Adrenal gland (tissue), 12 donors: ENCODE data around the gene IL10RB. TPM values are rescaled to one million over a fixed set of nuclear protein-coding genes. Genes with fewer than 3 reads are reported as not detected.
"Not testable (repeated sequence)": the region's sequence is repeated elsewhere in the genome, so short reads cannot be mapped to it uniquely, and the experiment has no call there.

ENCODE experiments used
- DNase-seq, 7 donors: peaks; one replicate each; pipeline ENCODE4 v3.0.0-alpha.2; 2019 to 2020
- H3K27ac ChIP-seq, 5 donors: fragments of 200-600 bp; sonication (generic) in 4 of 5; 1 replicate in 3 of 5; 2 replicates in 2 of 5; pipeline versions ENCODE4 v1.5.1 to v1.8.0; 2016 to 2020; ENCODE audit warnings: mild to moderate bottlenecking in 1 of 5
- H3K27me3 ChIP-seq: fragments of 200-600 bp; 2 replicates; pipeline ENCODE4 v1.8.0; 2021
- H3K36me3 ChIP-seq, 2 donors: fragments of 200-600 bp; replicated peaks in 1 of 2; 1 replicate in 1 of 2; 2 replicates in 1 of 2; pipeline versions ENCODE4 v1.5.1 to v1.8.0; 2018 to 2022
- H3K4me1 ChIP-seq, 2 donors: fragments of 200-600 bp; replicated peaks in 1 of 2; 1 replicate in 1 of 2; 2 replicates in 1 of 2; pipeline versions ENCODE4 v1.5.1 to v1.8.0; 2018 to 2021
- H3K4me3 ChIP-seq, 4 donors: fragments of 200-600 bp; sonication (generic) in 3 of 4; one replicate each; pipeline ENCODE4 v1.5.1; 2016 to 2018
- H3K9me3 ChIP-seq, 3 donors: fragments of 200-600 bp; sonication (generic) in 1 of 3; replicated peaks in 1 of 3; 1 replicate in 2 of 3; 2 replicates in 1 of 3; pipeline versions ENCODE4 v1.5.1 to v1.8.0; 2016 to 2021
- POLR2A ChIP-seq, 2 donors: fragments of 450-650 bp; IDR thresholded peaks; one replicate each; pipeline ENCODE4 v1.6.1; 2017; ENCODE audit warnings: antibody characterized with exemption in 2 of 2, mild to moderate bottlenecking in 2 of 2, moderate library complexity in 1 of 2
- WGBS, 4 donors: extraction: QIAGEN DNeasy Blood & Tissue Kit in 2 of 4; methylation state at CpG; one replicate each; pipeline versions ENCODE4 v1.1.5 to v1.1.7; 2013 to 2017; 5-methylcytosine and 5-hydroxymethylcytosine counted together
- intact Hi-C, 2 donors: fragments of 100-400 bp; cut with DNase I; formaldehyde crosslinking; loops; one replicate each; pipeline versions ENCODE4 v1.14.1 to v1.15.0; 2022 to 2023
- polyA plus RNA-seq, 3 donors: library from polyadenylated mRNA; stranded (reverse); fragments of 200-250 nt in 2 of 3; fragments of 350-450 nt in 1 of 3; fragmentation: Illumina TruSeq in 1 of 3; extraction: RNeasy Lipid Tissue Mini Kit (QIAGEN cat#74804) in 1 of 3; gene quantifications; one replicate each; pipeline ENCODE4 v1.2.3, GENCODE V29; 2013 to 2014
- total RNA-seq, 9 donors: library from RNA; depleted of rRNA in 4 of 9; stranded (reverse); fragments of >200 nt in 4 of 9; fragments of 120-200 nt in 1 of 9; fragmentation: NEBNext Ultra II Directional in 1 of 9; extraction: Animal tissue kit (Norgen Biotek cat#: 25700) in 1 of 9; gene quantifications; one replicate each; pipeline versions ENCODE4 v1.1.0 to v1.2.4, GENCODE V29; 2013 to 2023
- TF ChIP-seq, protein P1 (sequence below), 6 experiments: fragments of 450-650 bp in 4 of 6; fragments of 200-600 bp in 2 of 6; sonication (generic) in 1 of 6; IDR thresholded peaks; 1 replicate in 5 of 6; 2 replicates in 1 of 6; pipeline versions ENCODE4 v1.5.1 to v1.8.0; 2016 to 2021; ENCODE audit warnings: antibody characterized with exemption in 6 of 6, mild to moderate bottlenecking in 2 of 6, moderate library complexity in 1 of 6
- donor health status: healthy with polysubstance abuse.
- donor health status: Bipolar disorder and iron deficiency.
- donor health status: DM: yes; HTN: yes; CAD: no.
- donor health status: DM: no; HTN: no; CAD: no.
- donor health status: DM: no; HTN: no; CAD: no.
- donor health status: DM: yes; HTN: yes; CAD: no.

Gene IL10RB
- total and polyA plus RNA-seq, 12 donors, result 14.7 to 55.0 (median 26.9) TPM

DNA sequence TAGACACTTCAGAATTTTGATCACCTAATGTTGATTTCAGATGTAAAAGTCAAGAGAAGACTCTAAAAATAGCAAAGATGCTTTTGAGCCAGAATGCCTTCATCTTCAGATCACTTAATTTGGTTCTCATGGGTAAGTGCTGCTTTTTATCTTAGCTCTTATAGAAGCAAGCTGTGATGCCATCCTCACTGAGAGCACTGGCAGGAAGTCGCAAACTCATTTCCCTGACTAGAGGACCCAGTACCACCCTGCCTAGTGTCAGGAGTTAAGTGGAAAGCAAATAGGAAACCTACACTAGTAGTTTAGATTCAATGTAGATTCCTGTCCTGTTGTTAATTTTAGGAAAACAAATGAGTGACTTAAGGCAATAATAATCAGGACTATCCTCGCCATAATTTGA, 24.3 kb upstream of the IL10RB start:
- H3K4me1 ChIP-seq, result peaks cover 0 to 13% of the 10 kb centered on the region in 2 donors
- intact Hi-C loops, result no loop called here
- DNase-seq, result no peak

DNA sequence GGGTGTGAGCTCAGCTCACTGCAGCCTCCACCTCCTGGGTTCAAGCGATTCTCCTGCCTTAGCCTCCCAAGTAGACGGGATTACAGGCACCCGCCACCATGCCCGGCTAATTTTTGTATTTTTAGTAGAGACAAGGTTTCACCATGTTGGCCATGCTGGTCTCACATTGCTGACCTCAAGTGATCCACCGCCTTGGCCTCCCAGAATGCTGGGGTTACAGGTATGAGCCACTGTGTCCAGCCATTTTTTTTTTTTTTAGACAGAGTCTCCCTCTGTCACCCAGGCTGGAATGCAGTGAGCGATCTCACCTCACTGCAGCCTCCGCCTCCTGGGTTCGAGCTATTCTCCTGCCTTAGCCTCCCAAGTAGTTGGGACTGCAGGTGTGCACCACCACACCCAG, 23.3 kb upstream of the IL10RB start:
- Histone ChIP-seq H3K4me1 (peaks cover 0 to 13% of the 10 kb centered on the region in 2 donors), H3K36me3 (peaks cover 0 to 30% of the 10 kb centered on the region in 2 donors)
- H3K27me3 ChIP-seq, H3K27ac ChIP-seq, DNase-seq, intact Hi-C loops, H3K4me3 ChIP-seq, H3K9me3 ChIP-seq: not testable (repeated sequence)
- 95 to 98% (median 96%) methylated on average over 8 of the region's 8 CpGs for WGBS, 4 donors

More for the DNA sequence above, 24.3 kb upstream of the IL10RB start:
- peaks cover 0 to 20% of the 10 kb centered on the region in 2 donors for H3K36me3 ChIP-seq
- TF ChIP-seq, protein P1, sequence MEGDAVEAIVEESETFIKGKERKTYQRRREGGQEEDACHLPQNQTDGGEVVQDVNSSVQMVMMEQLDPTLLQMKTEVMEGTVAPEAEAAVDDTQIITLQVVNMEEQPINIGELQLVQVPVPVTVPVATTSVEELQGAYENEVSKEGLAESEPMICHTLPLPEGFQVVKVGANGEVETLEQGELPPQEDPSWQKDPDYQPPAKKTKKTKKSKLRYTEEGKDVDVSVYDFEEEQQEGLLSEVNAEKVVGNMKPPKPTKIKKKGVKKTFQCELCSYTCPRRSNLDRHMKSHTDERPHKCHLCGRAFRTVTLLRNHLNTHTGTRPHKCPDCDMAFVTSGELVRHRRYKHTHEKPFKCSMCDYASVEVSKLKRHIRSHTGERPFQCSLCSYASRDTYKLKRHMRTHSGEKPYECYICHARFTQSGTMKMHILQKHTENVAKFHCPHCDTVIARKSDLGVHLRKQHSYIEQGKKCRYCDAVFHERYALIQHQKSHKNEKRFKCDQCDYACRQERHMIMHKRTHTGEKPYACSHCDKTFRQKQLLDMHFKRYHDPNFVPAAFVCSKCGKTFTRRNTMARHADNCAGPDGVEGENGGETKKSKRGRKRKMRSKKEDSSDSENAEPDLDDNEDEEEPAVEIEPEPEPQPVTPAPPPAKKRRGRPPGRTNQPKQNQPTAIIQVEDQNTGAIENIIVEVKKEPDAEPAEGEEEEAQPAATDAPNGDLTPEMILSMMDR (IDR thresholded peaks at IDR 0.05), result no peak
- no peak for TF ChIP-seq POLR2A (IDR thresholded peaks at IDR 0.05)
- no peak overlapping the region for H3K27ac ChIP-seq
- 88 to 100% (median 94%) methylated on average over 2 of the region's 2 CpGs for WGBS, 4 donors
- H3K9me3 ChIP-seq, result no peaks in the 10 kb centered on the region
- H3K4me3 ChIP-seq, result no peak overlapping the region
- no peaks in the 10 kb centered on the region for H3K27me3 ChIP-seq

- Histone ChIP-seq H3K36me3 (peaks cover 0 to 42% of the 10 kb centered on the region in 2 donors), H3K9me3 (no peaks in the 10 kb centered on the region), H3K27ac (peak overlapping the region in 1 of 5 donors; percentile 34), H3K27me3 (no peaks in the 10 kb centered on the region), H3K4me3 (no peak overlapping the region), H3K4me1 (peaks cover 0 to 6% of the 10 kb centered on the region in 2 donors)
- 62 to 73% (median 68%) methylated on average over 6 of the region's 6 CpGs for WGBS, 4 donors
- DNase-seq, result no peak
- no peak for TF ChIP-seq POLR2A (IDR thresholded peaks at IDR 0.05)
- TF ChIP-seq, protein P1 (IDR thresholded peaks at IDR 0.05), result no peak
- intact Hi-C loops, result no loop called here
Measured at GRCh38 chr21:33244082-33244778, 21.9 kb upstream of the IL10RB start.

DNA sequence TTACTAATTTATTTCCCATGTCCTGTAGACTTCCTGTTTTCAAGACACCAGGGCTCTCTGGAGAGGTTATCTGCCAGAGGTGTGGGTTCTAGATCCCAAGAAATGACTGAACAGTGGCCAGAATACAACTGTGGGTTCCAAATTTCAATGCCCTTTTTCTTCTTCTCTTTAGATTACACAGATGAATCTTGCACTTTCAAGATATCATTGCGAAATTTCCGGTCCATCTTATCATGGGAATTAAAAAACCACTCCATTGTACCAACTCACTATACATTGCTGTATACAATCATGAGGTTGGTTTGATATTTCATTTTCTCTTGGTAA, 21.4 kb upstream of the IL10RB start:
- peaks cover 0 to 6% of the 10 kb centered on the region in 2 donors for H3K4me1 ChIP-seq
- no peak for DNase-seq
- no peak overlapping the region for H3K4me3 ChIP-seq
- 64 to 89% (median 76%) methylated on average over 2 of the region's 2 CpGs for WGBS, 4 donors
- TF ChIP-seq, protein P1 (IDR thresholded peaks at IDR 0.05), result no peak
- no peak for TF ChIP-seq POLR2A (IDR thresholded peaks at IDR 0.05)
- H3K36me3 ChIP-seq, result peaks cover 0 to 47% of the 10 kb centered on the region in 2 donors
- intact Hi-C loops, result no loop called here
- no peaks in the 10 kb centered on the region for H3K27me3 ChIP-seq
- H3K27ac ChIP-seq, result no peak overlapping the region
- no peaks in the 10 kb centered on the region for H3K9me3 ChIP-seq
